A673 (cell line): ENCODE results near the gene MBD3. TPM values are rescaled to one million over a fixed set of nuclear protein-coding genes. Genes with fewer than 3 reads are reported as not detected.

Source experiments
- BruUV-seq: library from RNA; stranded (reverse); fragments of 400-500 nt; replicated peaks from 2 replicates; lab custom pipeline; 2021; lab: Mats Ljungman, UMichigan
- CTCF ChIA-PET: fragments of 300-600 bp; sonication (Branson Sonifier 250); formaldehyde crosslinking; loops from one replicate; lab custom pipeline; 2022; ENCODE audit warnings: antibody characterized with exemption; lab: Charles Lee
- POLR2A ChIA-PET: fragments of 300-600 bp; sonication (Branson Sonifier 250); formaldehyde crosslinking; loops from one replicate; lab custom pipeline; 2022; ENCODE audit warnings: antibody characterized with exemption; ENCODE audit not compliant: low non-redundant PET; lab: Charles Lee
- DNase-seq: peaks from one replicate; pipeline ENCODE4 v3.0.0-alpha.2; 2015; ENCODE audit warnings: low spot score
- H3K27ac ChIP-seq: fragments of 200-600 bp; sonication (generic); 2 replicates; pipeline ENCODE4 v1.5.1; 2016; ENCODE audit warnings: mixed run types, low read depth, mild to moderate bottlenecking, mixed read lengths, antibody characterized with exemption, low read length; ENCODE audit not compliant: poor library complexity, severe bottlenecking
- H3K27me3 ChIP-seq: fragments of 200-600 bp; sonication (generic); replicated peaks from 2 replicates; pipeline ENCODE4 v1.6.1; 2017; ENCODE audit warnings: mixed run types, low read depth, mild to moderate bottlenecking, mixed read lengths, antibody characterized with exemption, low read length; ENCODE audit not compliant: insufficient read depth, poor library complexity
- H3K36me3 ChIP-seq: fragments of 200-600 bp; sonication (generic); 2 replicates; pipeline ENCODE4 v1.6.1; 2016; ENCODE audit warnings: mixed run types, mild to moderate bottlenecking, mixed read lengths, antibody characterized with exemption, low read length; ENCODE audit not compliant: insufficient read depth, poor library complexity, severe bottlenecking
- H3K4me1 ChIP-seq: fragments of 200-600 bp; sonication (generic); 2 replicates; pipeline ENCODE4 v1.6.1; 2017; ENCODE audit warnings: mixed run types, mild to moderate bottlenecking, mixed read lengths, antibody characterized with exemption, low read length; ENCODE audit not compliant: insufficient read depth, poor library complexity, severe bottlenecking
- H3K4me3 ChIP-seq: fragments of 200-600 bp; sonication (generic); 2 replicates; pipeline ENCODE4 v1.5.1; 2016; ENCODE audit warnings: low read depth, mixed run types, mild to moderate bottlenecking, mixed read lengths, low read length; ENCODE audit not compliant: poor library complexity, severe bottlenecking
- H3K9me3 ChIP-seq: fragments of 200-600 bp; sonication (generic); 2 replicates; pipeline ENCODE4 v1.6.1; 2016; ENCODE audit warnings: mixed run types, low read depth, mild to moderate bottlenecking, mixed read lengths, antibody characterized with exemption, low read length; ENCODE audit not compliant: poor library complexity, severe bottlenecking
- CTCF ChIP-seq: fragments of 300-800, 200-600 bp; sonication (generic); conservative IDR thresholded peaks from 2 replicates; pipeline ENCODE4 v1.5.1; 2017; ENCODE audit warnings: low read depth, mild to moderate bottlenecking, antibody characterized with exemption, low read length, moderate library complexity, mixed read lengths
- EZH2 ChIP-seq: fragments of 200-600 bp; sonication (generic); IDR thresholded peaks from 2 replicates; pipeline ENCODE4 v1.6.1; 2017; ENCODE audit warnings: borderline replicate concordance, low read depth, mild to moderate bottlenecking, mixed read lengths, antibody characterized with exemption, low read length; ENCODE audit not compliant: poor library complexity, severe bottlenecking
- intact Hi-C: fragments of 100-400 bp; cut with micrococcal nuclease; formaldehyde crosslinking; loops from one replicate; pipeline ENCODE4 v1.10.0; 2022; ENCODE audit not compliant: unreplicated experiment
- total RNA-seq: library from RNA; stranded (reverse); gene quantifications from 2 replicates; pipeline ENCODE4 v1.2.3, GENCODE V29; 2021

The MBD3 gene
- total RNA-seq, 1 experiment from 2014 or later = 138 TPM

- ChIA-PET POLR2A (no interaction called here), CTCF (no interaction called here)
- Histone ChIP-seq H3K27me3 (no peaks in the 10 kb centered on the region), H3K9me3 (no peaks in the 10 kb centered on the region), H3K27ac (no peak overlapping the region), H3K36me3 (peaks cover 25% of the 10 kb centered on the region), H3K4me1 (no peaks in the 10 kb centered on the region), H3K4me3 (no peak overlapping the region)
- no peak for DNase-seq
- intact Hi-C loops = no loop called here
- BruUV-seq = no TSS peak
- TF ChIP-seq EZH2 = no peak
- TF ChIP-seq CTCF = no peak
These were observed 18.1 kb downstream of the MBD3 start for GRCh38 chr19:1574354-1575136.

GRCh38 chr19:1572795-1573194 lies 19.9 kb downstream of the MBD3 start:
- ChIA-PET CTCF (no interaction called here), POLR2A (no interaction called here)
- DNase-seq = no peak
- H3K4me3 ChIP-seq = no peak overlapping the region
- intact Hi-C loops = no loop called here
- no TSS peak for BruUV-seq
- H3K27me3 ChIP-seq = no peaks in the 10 kb centered on the region
- TF ChIP-seq EZH2 (no peak), CTCF (no peak)
- no peak overlapping the region for H3K27ac ChIP-seq
- H3K36me3 ChIP-seq = peaks cover 10% of the 10 kb centered on the region
- H3K4me1 ChIP-seq = no peaks in the 10 kb centered on the region
- H3K9me3 ChIP-seq = no peaks in the 10 kb centered on the region

- TF ChIP-seq EZH2 (no peak), CTCF (no peak)
- ChIA-PET POLR2A (no interaction called here), CTCF (no interaction called here)
- H3K4me3 ChIP-seq = no peak overlapping the region
- peaks cover 1% of the 10 kb centered on the region for H3K36me3 ChIP-seq
- H3K27me3 ChIP-seq = no peaks in the 10 kb centered on the region
- no peaks in the 10 kb centered on the region for H3K9me3 ChIP-seq
- no peaks in the 10 kb centered on the region for H3K4me1 ChIP-seq
- BruUV-seq = no TSS peak
- no peak overlapping the region for H3K27ac ChIP-seq
- no peak for DNase-seq
- intact Hi-C loops = no loop called here
These were observed 21.3 kb downstream of the MBD3 start for GRCh38 chr19:1571358-1571757.
